GM21423 (cell line): ENCODE data around the gene LSR.

ENCODE experiments used
- ATAC-seq: cut with Tn5 transposase; IDR thresholded peaks from one replicate; pipeline ENCODE4 v1.9.1; 2021; ENCODE audit warnings: mild to moderate bottlenecking, moderate library complexity; ENCODE audit not compliant: unreplicated experiment

The LSR gene

GRCh38 chr19:35298561-35298972 is 49.8 kb downstream of the LSR start:
- no peak for ATAC-seq

GRCh38 chr19:35299523-35300338 is 50.9 kb downstream of the LSR start:
- ATAC-seq: no peak

GRCh38 chr19:35300339-35300649 is 51.5 kb downstream of the LSR start:
- ATAC-seq: no peak

GRCh38 chr19:35301961-35302360 is 53.2 kb downstream of the LSR start:
- ATAC-seq: no peak

GRCh38 chr19:35302446-35302845 is 53.6 kb downstream of the LSR start:
- no peak for ATAC-seq

- no peak for ATAC-seq
Observed at GRCh38 chr19:35303357-35303915, 54.6 kb downstream of the LSR start.

GRCh38 chr19:35304036-35304435 is 55.2 kb downstream of the LSR start:
- no peak for ATAC-seq

GRCh38 chr19:35305181-35305580 is 56.4 kb downstream of the LSR start:
- no peak for ATAC-seq

- ATAC-seq: no peak
Observed at GRCh38 chr19:35306473-35307246, 57.9 kb downstream of the LSR start.

GRCh38 chr19:35307931-35308330 is 59.1 kb downstream of the LSR start:
- ATAC-seq: no peak

GRCh38 chr19:35308910-35309309 is 60.1 kb downstream of the LSR start:
- no peak for ATAC-seq

- no peak for ATAC-seq
Observed at GRCh38 chr19:35309481-35310279, 60.9 kb downstream of the LSR start.

GRCh38 chr19:35310331-35310730 is 61.5 kb downstream of the LSR start:
- no peak for ATAC-seq

GRCh38 chr19:35310811-35311465 is 62.1 kb downstream of the LSR start:
- ATAC-seq: no peak

- ATAC-seq: no peak
Observed at GRCh38 chr19:35311901-35312665, 63.3 kb downstream of the LSR start.

GRCh38 chr19:35313587-35313986 is 64.8 kb downstream of the LSR start:
- no peak for ATAC-seq

GRCh38 chr19:35314031-35314430 is 65.2 kb downstream of the LSR start:
- no peak for ATAC-seq

- ATAC-seq: no peak
Observed at GRCh38 chr19:35314858-35315470, 66.2 kb downstream of the LSR start.

- no peak for ATAC-seq
Observed at GRCh38 chr19:35315883-35316282, 67.1 kb downstream of the LSR start.

- ATAC-seq: no peak
Observed at GRCh38 chr19:35316560-35316959, 67.8 kb downstream of the LSR start.
